HG03571 (cell line): ENCODE data around the gene RAG1.
"Not testable (repeated sequence)": the region's sequence is repeated elsewhere in the genome, so short reads cannot be mapped to it uniquely, and the experiment has no call there.

Experiments
- ATAC-seq: cut with Tn5 transposase; IDR thresholded peaks from one replicate; pipeline ENCODE4 v1.9.1; 2021; ENCODE audit not compliant: unreplicated experiment

Gene RAG1

DNA sequence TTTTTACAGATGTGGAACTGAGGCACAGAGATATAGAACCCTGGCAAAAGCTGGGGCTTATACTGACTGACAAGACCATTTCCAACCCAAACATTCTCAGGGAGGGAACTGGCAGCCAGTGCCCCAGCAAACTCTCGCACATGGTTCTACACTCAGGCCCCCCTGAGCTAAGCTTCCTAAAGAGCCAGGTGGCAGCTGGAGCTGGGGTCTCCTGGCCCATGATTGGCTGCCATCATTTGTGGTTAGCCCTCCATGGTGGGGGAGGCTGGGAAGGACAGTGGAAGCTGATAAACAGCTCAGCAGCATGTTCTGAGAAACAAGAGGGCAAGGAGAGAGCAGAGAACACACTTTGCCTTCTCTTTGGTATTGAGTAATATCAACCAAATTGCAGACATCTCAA is at the start of gene RAG1:
Gene RAG1, plus strand, starts transcription at position 314 of the 400 bp plus-strand sequence. CDS start 5,298 bp downstream, outside the sequence.
- ATAC-seq: no peak

DNA sequence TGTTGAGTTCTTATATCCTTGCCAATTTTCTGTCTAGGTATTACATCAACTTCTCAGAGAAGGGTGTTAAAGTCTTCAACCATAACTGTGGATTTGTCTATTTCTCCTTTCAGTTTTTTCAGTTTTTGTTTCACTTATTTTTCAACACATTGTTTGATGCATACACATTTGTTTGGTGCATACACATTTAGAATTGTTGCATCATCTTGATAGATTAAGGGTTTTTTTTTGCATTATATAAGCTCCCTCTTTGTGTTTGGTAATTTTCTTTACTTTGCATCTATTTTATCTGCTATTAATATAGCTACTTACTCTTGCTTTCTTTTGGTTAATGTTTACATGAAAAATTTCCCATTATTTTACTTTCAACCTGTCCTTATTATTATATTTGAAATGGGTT is 37.0 kb upstream of the RAG1 start:
- no peak for ATAC-seq

DNA sequence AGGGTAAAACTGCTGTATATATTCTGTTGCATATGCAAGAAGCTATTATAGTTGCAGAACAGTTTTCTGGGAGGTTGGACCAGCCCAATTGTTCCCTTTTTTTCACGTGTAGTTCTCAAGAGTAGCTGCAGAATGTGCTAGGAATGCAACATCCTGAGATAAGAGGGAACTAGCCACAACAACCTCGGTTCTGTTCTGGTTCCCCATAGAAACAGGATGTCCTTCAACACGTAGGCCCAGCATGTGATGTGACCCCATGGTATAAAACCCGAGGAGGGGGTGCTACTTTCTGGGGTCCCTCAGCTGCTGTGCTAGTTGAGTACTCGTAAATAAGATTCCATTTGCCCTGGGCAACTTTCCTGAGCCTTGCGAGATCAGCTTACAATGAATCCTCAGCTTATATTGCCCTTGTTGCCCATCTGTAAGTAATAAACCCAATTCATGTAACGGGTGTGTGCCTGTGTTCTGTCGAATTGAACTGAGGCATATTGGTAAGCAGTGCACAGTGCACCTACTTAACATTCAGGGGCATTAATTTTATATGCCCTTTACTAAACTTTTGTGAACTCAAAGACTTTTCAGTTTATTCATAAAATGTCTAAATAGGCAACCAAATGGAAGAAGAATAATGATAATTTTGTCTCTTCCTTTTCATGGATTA is 34.7 kb upstream of the RAG1 start:
- ATAC-seq: no peak

DNA sequence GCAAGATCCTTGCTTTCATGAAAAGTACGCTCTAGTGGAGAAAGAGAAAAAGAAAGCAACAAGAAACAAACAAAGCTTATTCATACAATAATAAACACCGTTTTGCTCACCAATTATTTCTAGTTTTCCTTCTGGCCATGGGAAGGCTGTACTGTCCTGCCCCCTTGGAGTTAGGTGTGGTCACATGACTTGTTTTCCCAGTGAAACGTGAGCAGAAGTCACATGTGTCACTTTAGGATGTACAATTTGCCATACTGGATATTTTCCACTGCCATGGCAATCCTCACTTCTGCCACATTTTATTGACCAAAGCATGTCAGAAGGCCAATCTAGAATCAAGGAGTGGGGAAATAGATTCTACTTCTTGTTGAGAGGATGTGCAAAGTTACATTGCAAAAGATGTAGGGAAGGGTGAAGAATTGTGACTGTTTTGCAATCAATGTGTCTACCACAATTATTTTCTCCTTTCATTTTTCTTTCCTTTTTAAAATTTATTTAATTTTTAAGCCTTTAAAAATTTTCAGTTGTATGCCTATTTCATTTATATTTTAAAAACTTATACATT is 33.4 kb upstream of the RAG1 start:
- no peak for ATAC-seq

DNA sequence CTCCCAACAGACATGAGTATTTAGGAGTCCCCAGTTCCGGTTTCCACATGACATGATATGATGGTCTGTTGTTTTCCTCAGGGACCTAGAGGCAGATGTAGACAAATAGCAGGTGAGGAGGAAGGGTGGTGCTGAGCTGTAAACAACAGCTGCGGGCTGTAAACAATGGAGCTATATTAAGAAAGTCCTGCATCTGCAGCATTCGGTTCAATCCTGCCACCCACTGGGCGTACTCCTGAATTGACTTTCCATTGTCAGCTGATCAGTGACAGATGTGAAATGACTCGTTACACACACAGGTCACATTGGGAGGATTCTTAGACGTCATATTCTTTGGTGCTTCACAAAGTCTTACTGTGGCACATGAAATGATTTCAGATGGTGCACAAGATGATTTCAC is 26.8 kb upstream of the RAG1 start:
- peak; percentile 90 for ATAC-seq

DNA sequence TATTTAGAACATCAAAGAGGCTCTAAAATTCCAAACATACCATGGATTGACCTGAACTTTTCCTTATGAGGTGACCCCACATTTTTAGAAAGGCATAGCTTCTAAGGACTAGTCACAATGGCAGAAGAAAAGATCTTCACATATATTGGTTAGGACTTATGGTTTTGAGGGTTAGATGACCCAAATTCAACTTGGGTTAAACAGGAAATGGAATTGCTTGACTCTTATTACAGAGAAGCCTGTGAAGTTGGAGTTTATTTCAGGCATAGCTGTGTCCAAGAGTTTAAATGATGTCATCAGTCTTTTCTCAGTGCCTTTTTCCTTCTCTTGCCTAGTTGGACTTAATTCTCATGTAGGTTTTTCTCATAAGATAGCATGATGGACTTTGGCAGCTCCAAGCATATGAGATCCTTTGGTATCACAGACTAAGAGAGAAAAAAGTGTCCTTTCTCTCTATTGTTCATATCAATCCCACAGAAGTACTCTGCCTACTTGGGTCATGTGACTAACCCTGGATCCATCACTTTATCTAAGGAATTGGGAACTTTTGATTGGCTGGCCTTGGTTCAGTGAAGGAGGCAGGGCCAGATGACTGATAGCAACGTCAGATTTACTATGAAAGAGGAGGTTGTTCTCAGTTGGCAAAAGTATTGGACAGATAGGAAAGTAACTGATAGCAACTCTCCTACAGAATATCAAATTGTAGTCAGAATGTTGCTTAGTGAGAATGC is 17.3 kb upstream of the RAG1 start:
- no peak for ATAC-seq

DNA sequence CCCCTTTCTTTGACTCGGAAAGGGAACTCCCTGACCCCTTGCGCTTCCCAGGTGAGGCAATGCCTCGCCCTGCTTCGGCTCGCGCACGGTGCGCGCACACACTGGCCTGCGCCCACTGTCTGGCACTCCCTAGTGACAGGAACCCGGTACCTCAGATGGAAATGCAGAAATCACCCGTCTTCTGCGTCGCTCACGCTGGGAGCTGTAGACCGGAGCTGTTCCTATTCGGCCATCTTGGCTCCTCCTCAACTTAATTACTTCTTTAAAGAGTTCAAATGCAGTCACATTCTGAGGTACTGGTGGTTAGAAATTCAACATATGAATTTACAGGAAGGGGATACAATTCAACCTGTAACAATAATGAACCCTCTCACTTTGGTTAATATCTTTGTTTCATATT is 10.4 kb upstream of the RAG1 start:
- ATAC-seq: not testable (repeated sequence)

DNA sequence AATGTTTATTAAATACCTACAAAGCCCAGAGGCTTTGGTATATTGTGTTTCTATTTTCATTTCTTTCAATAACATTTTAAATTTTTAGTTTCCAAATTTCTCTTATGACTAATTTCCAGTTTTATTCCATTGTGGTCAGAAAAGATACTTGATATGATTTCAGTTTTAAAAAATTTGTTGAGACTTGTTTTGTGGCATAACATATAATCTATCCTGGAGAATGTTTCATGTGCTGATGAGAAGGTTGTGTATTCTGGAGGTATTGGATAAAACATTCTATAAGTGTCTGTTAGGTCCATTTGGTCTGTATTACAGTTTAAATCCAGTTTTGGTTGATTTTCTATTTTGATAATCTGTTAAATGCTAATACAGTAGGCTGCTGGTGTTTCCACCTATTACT is 9.8 kb upstream of the RAG1 start:
- no peak for ATAC-seq

DNA sequence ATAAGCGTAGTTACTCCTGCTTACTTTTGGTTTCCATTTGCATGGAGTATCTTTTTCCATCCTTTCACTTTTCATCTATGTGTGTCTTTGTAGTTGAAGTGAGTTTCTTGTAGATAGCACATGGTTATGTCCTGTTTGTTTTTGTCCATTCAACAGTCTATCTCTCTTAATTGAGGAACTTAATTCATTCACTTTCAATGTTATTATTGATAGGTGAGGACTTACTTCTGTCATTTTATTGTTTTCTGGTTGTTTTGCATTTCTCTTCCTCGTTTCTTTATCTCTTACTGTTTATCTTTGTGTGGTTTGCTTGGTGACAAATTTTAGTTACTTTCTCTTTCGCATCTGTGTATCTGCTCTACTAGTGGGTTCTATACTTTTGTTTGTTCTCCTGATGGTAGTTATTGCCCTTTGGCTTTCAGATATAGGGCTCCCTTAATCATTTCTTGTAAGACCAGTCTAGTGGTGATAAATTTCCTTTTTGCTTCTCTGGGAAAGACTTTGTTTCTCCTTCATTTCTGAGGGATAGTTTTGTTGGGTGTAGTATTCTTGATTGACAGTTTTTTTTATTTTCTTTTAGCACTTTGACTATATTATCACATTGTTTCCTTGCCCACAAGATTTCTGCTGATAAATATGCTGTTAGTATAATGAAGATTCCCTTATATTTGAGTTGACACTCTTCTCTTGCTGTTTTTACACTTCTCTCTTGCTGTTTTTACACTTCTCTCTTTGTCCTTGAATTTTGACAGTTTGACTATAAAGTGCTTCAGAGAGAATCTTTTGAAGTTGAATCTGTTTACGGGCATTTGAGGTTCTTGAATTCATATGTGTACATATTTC is 9.0 kb upstream of the RAG1 start:
- peak; percentile 79 for ATAC-seq

DNA sequence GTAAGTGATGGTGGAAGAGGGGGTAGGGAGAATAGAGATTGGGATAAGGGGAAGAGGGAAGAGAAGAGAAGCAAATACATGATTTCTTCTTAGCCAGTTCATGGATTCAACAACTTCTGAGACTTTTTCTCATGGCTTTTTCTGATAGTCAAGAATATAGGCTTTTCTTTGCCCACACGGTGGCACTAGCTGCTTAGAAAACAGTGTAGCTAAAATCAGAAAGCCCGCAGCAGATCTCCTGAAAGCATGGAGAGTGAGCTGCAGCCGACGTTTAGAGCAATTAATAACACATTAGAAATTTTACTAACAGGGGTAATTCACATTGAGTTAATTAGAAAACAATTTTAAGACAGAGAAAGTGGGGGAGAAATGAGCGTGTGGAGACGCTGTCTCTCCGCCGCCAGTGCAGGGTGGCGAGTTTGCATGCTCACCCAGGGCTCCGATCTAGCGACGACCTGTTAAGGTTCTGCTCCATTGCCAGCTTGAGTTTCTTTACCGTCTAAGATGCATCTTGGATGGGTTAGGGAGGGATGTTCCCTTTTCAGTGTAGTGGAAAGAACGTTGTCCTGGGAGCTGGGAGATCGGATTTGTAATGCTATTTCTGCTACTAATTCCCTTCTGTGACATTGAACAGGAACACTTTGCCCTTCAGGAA is 3.3 kb upstream of the RAG1 start:
- ATAC-seq: no peak

DNA sequence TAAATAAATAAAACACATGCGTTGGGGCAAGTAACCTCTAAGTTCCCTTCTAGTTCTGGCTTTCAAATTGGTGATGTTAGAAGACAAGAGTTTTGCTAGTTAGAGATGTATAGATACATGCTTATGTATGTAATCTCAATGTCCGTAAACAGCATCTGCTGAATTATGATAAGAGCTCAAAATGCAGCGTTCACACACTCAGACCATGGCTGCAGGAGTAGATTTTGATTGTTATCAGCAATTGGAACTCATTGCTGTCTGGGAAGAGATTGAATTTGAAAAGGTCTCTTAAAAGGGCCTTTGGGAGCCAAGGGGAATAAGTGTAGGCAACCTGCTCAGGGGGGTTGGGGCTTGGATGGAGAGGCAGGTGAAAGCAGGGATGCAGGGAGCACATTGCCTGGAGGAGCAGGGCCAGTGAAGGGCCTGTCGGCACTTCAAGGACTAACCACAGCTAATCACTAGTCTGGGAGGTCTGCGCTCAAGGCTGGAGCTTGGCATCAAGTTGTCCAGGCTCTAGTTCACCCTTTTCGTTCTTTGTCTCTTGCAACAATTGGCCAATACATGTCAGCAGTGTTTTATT is 2.7 kb upstream of the RAG1 start:
- no peak for ATAC-seq

DNA sequence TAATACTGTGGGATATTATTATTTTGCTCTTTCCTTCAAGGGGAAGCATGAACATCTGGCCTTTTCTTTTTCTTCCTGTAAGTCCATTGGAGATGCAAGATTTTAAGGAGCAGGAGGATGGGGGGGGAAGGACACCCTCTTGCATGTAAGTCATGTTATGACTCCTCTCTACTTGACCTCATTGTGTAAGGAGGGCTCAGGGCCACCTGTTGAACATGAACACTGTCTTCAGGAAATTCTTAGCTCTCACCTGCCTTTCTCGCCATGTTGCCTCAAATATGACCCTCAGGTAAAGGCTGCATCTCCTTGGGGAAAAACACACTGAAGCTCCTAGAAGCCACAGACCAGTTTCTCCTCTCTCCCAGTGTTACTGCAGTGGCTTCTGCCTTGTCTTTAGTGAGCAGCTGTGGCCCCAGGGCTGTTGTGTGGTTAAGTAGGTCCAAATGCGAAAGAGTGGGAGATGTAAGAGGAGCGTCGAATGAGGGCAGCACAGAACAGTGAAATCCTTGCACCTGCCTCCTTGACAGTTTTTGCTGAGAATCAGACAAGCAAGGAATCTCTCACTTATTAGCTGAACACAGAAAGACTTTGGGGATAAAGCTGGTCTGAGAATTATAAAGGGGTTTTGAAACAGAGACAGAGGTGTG is 1.3 kb upstream of the RAG1 start:
- no peak for ATAC-seq

DNA sequence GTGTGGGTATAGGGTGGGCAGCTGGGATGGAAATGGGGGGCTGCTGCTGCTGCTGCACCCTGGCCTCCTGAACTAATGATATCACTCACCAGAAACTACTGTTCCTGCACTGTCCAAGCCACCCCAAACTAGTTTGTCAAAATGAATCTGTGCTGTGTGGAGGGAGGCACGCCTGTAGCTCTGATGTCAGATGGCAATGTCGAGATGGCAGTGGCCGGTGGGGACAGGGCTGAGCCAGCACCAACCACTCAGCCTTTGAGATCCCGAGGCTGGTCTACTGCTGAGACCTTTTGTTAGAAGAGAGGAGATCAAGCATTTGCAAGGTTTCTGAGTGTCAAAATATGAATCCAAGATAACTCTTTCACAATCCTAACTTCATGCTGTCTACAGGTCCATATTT is 1.3 kb downstream of the RAG1 start:
- ATAC-seq: no peak

DNA sequence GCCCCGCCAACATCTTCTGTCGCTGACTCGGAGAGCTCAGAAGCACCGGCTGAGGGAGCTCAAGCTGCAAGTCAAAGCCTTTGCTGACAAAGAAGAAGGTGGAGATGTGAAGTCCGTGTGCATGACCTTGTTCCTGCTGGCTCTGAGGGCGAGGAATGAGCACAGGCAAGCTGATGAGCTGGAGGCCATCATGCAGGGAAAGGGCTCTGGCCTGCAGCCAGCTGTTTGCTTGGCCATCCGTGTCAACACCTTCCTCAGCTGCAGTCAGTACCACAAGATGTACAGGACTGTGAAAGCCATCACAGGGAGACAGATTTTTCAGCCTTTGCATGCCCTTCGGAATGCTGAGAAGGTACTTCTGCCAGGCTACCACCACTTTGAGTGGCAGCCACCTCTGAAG is 6.7 kb downstream of the RAG1 start:
- ATAC-seq: no peak

DNA sequence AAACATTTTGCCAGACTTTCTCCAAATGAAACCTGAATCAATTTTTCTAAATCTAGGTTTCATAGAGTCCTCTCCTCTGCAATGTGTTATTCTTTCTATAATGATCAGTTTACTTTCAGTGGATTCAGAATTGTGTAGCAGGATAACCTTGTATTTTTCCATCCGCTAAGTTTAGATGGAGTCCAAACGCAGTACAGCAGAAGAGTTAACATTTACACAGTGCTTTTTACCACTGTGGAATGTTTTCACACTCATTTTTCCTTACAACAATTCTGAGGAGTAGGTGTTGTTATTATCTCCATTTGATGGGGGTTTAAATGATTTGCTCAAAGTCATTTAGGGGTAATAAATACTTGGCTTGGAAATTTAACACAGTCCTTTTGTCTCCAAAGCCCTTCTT is 9.6 kb downstream of the RAG1 start:
- ATAC-seq: no peak

DNA sequence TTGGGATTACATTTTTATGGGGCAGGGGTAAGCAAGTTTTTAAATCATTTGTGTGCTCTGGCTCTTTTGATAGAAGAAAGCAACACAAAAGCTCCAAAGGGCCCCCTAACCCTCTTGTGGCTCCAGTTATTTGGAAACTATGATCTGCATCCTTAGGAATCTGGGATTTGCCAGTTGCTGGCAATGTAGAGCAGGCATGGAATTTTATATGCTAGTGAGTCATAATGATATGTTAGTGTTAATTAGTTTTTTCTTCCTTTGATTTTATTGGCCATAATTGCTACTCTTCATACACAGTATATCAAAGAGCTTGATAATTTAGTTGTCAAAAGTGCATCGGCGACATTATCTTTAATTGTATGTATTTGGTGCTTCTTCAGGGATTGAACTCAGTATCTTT is 10.1 kb downstream of the RAG1 start:
- ATAC-seq: no peak

DNA sequence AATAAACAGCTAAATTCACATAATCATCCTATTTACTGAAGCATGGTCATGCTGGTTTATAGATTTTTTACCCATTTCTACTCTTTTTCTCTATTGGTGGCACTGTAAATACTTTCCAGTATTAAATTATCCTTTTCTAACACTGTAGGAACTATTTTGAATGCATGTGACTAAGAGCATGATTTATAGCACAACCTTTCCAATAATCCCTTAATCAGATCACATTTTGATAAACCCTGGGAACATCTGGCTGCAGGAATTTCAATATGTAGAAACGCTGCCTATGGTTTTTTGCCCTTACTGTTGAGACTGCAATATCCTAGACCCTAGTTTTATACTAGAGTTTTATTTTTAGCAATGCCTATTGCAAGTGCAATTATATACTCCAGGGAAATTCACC is 10.7 kb downstream of the RAG1 start:
- no peak for ATAC-seq

DNA sequence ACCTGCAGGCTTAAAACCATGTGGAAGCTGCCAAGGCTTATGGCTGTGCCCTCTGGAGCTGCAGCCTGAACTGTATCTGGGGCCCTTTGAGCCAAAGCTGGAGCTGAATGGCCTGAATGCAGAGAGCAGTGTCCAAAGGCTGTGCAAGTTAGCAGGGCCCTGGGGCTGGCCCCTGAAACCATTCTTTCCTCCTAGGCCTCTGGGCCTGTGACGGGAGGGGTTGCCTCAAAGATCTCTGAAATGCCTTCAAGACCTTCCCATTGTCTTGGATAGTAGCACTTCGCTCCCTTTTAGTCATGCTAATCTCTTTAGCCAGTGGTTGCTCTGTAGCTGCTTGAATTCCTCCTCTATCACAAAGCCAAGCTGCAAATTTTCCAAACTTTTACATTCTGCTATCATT is 13.7 kb downstream of the RAG1 start:
- no peak for ATAC-seq

DNA sequence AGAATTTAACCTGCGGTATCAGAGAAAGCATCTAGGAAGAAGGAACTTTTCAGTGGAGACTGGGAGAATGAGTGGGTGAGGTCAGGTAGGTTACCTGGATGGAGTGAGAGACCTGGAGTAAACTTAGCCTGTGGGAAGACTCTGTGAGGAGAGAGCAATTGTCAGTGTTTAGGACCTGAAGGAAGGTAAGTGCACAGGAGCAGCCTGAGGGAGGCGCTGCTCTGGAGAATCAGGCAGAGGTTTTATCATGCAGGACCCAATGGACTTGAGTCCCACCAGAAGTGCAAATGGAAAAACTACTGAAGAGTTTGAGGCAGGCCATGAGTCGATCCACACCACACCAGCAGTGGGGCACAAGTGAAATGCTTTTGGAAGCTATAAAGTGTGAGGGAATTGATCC is 15.9 kb downstream of the RAG1 start:
- no peak for ATAC-seq

DNA sequence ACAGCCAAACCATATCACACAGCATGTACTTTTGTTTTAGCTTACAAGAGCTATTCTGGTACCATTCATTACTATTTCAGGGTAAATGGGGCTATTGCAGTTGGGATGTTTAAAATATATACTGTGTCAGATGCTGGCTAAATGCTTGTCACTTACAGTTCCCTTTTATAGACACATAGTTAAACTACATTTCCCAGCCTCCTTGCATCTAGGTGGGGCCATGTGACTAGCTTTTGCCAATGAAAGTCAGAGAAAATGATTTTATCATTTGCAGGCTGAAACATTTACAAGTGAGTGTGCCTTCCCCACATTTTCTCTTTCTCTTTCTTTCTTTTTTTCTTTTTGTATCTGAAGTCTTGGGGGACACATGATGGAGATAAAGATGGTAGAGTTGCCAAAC is 18.7 kb downstream of the RAG1 start:
- ATAC-seq: no peak
